Hepatocyte (in vitro differentiated cells): ENCODE measurements around the gene PSMB8. TPM values are rescaled to one million over a fixed set of nuclear protein-coding genes. Genes with fewer than 3 reads are reported as not detected.
"Not testable (repeated sequence)": the region's sequence is repeated elsewhere in the genome, so short reads cannot be mapped to it uniquely, and the experiment has no call there.

Experiments
- DNase-seq: peaks from one replicate; pipeline ENCODE4 v3.0.0-alpha.2; 2016; ENCODE audit warnings: low spot score
- H2AFZ ChIP-seq: fragments of 200-600 bp; sonication (generic); 2 replicates; pipeline ENCODE4 v1.6.0; 2016; ENCODE audit warnings: antibody characterized with exemption, mild to moderate bottlenecking
- H3K27ac ChIP-seq: fragments of 200-600 bp; sonication (generic); 2 replicates; pipeline ENCODE4 v1.5.1; 2016; ENCODE audit warnings: mild to moderate bottlenecking
- H3K27me3 ChIP-seq: fragments of 200-600 bp; sonication (generic); 2 replicates; pipeline ENCODE4 v1.6.1; 2016
- H3K36me3 ChIP-seq: fragments of 200-600 bp; sonication (generic); replicated peaks from 2 replicates; pipeline ENCODE4 v1.5.1; 2016; ENCODE audit warnings: low read depth; ENCODE audit not compliant: insufficient read depth
- H3K4me1 ChIP-seq: fragments of 200-600 bp; sonication (generic); 2 replicates; pipeline ENCODE4 v1.5.1; 2016; ENCODE audit warnings: mild to moderate bottlenecking, moderate library complexity; ENCODE audit not compliant: insufficient read depth
- H3K4me2 ChIP-seq: fragments of 200-600 bp; sonication (generic); 2 replicates; pipeline ENCODE4 v1.6.0; 2016
- H3K4me3 ChIP-seq: fragments of 200-600 bp; sonication (generic); 2 replicates; pipeline ENCODE4 v1.5.1; 2016; ENCODE audit warnings: mild to moderate bottlenecking
- H3K79me2 ChIP-seq: fragments of 200-600 bp; sonication (generic); 2 replicates; pipeline ENCODE4 v1.6.0; 2017; ENCODE audit warnings: mild to moderate bottlenecking
- H3K9me2 ChIP-seq: fragments of 200-600 bp; sonication (generic); replicated peaks from 2 replicates; pipeline ENCODE4 v1.6.0; 2017; ENCODE audit warnings: mild to moderate bottlenecking; ENCODE audit not compliant: insufficient read depth
- H3K9me3 ChIP-seq: fragments of 200-600 bp; sonication (generic); 2 replicates; pipeline ENCODE4 v1.5.1; 2016; ENCODE audit warnings: low read depth, mild to moderate bottlenecking
- H4K20me1 ChIP-seq: fragments of 200-600 bp; sonication (generic); 2 replicates; pipeline ENCODE4 v1.6.0; 2016; ENCODE audit warnings: mild to moderate bottlenecking; ENCODE audit not compliant: insufficient read depth, poor library complexity, severe bottlenecking
- CTCF ChIP-seq: fragments of 200-600 bp; sonication (generic); IDR thresholded peaks from 2 replicates; pipeline ENCODE4 v1.5.1; 2016; ENCODE audit warnings: antibody characterized with exemption, mild to moderate bottlenecking; ENCODE audit not compliant: poor library complexity
- EZH2 ChIP-seq: fragments of 200-600 bp; sonication (generic); IDR thresholded peaks from 2 replicates; pipeline ENCODE4 v1.6.1; 2016; ENCODE audit warnings: antibody characterized with exemption, mild to moderate bottlenecking, borderline replicate concordance
- EZH2phosphoT487 ChIP-seq: fragments of 200-600 bp; sonication (generic); IDR thresholded peaks from one replicate; pipeline ENCODE4 v1.6.1; 2018; ENCODE audit warnings: antibody characterized with exemption, mild to moderate bottlenecking, low read depth, moderate library complexity; ENCODE audit not compliant: unreplicated experiment, severe bottlenecking
- whole genome bisulfite sequencing: methylation state at CpG from one replicate; pipeline ENCODE4 v1.1.6; 2016; ENCODE audit warnings: low lambda C conversion rate; ENCODE audit errors: missing lambda C conversion rate; 5-methylcytosine and 5-hydroxymethylcytosine counted together
- polyA plus RNA-seq: library from polyadenylated mRNA; unstranded; fragments of >200 nt; fragmentation: Nextera tagmentation; extraction: Ambion mirVana; gene quantifications from 2 replicates; pipeline ENCODE4 v1.2.1, GENCODE V29; 2016
- total RNA-seq: library from RNA; depleted of rRNA; stranded (reverse); fragments of >200 nt; gene quantifications from 2 replicates; pipeline ENCODE4 v1.2.3, GENCODE V29; 2014

Gene PSMB8
- total and polyA plus RNA-seq, 2 experiments from 2014 or later = 18.6 to 19.1 TPM

DNA sequence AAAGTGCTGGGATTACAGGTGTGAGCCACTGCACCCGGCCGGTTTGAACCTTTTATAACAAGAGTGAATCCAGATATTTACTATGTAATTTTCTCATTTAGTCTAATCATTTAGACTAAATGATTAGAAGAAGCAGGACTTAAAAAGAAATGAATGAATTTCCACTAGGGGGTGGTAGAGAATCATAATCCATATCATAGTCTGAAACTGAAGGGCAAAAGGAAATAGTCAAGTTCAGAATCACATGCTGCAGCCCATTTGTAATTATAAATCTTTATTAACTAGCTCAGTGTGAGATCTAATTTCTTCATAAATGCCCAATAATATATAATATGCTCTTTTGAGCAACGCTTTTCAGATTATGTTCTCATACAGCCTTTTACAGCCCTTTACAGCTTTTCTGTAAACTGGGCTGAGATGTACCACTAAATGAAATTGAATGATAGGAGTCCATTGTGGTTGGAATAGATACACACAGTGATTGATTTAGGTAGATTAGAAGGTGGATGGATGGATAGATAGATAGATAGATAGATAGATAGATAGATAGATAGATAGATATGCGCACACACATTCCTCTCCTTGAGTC lies 41.9 kb upstream of the PSMB8 start:
- Histone ChIP-seq H3K36me3 (no peaks in the 10 kb centered on the region), H3K79me2 (no peaks in the 10 kb centered on the region), H3K4me3 (no peak overlapping the region), H4K20me1 (no peaks in the 10 kb centered on the region), H3K27ac (no peak overlapping the region), H3K4me1 (no peaks in the 10 kb centered on the region), H3K4me2 (no peak overlapping the region), H3K27me3 (peaks cover 6% of the 10 kb centered on the region), H3K9me3 (no peaks in the 10 kb centered on the region), H2AFZ (no peak overlapping the region), H3K9me2 (no peaks in the 10 kb centered on the region)
- WGBS = 46% methylated on average over 4 of the region's 4 CpGs
- TF ChIP-seq EZH2phosphoT487 (no peak), CTCF (peak; percentile 69)
- DNase-seq = peak; percentile 81

GRCh38 chr6:32883789-32884188 lies 39.9 kb upstream of the PSMB8 start:
- Histone ChIP-seq H3K27ac (no peak overlapping the region), H3K4me3 (no peak overlapping the region), H2AFZ (no peak overlapping the region), H3K36me3 (no peaks in the 10 kb centered on the region), H3K4me1 (no peaks in the 10 kb centered on the region), H3K79me2 (no peaks in the 10 kb centered on the region), H4K20me1 (no peaks in the 10 kb centered on the region), H3K9me2 (no peaks in the 10 kb centered on the region), H3K27me3 (no peaks in the 10 kb centered on the region), H3K4me2 (no peak overlapping the region), H3K9me3 (no peaks in the 10 kb centered on the region)
- TF ChIP-seq EZH2 = no peak
- no peak for TF ChIP-seq EZH2phosphoT487
- no peak for TF ChIP-seq CTCF
- peak; percentile 45 for DNase-seq
- 20% methylated on average over 5 of the region's 5 CpGs for WGBS

DNA sequence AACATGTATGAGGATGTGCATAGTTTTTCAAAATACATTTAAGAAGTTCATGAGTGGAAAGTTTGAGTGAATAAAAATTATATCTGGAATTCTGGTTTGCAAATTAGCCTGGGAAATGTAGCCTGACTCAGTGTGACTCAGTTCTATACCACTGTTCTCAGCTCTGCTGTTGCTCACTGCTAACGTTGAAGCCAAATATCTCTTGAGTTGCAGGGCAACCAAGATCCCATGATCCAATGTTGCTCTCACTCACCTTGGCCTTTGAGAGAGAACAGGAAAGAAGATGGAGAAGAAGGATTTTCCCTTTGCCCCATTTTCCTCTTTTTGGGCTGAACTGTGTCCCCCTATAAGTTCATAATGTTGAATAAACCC lies 39.0 kb upstream of the PSMB8 start:
- WGBS = 0% methylated on average over 1 of the region's 1 CpG
- no peak overlapping the region for H3K4me2 ChIP-seq
- DNase-seq = no peak
- no peaks in the 10 kb centered on the region for H3K36me3 ChIP-seq
- no peaks in the 10 kb centered on the region for H3K9me3 ChIP-seq
- no peaks in the 10 kb centered on the region for H3K27me3 ChIP-seq
- no peak overlapping the region for H3K4me3 ChIP-seq
- no peak overlapping the region for H2AFZ ChIP-seq
- H3K79me2 ChIP-seq = no peaks in the 10 kb centered on the region
- no peaks in the 10 kb centered on the region for H3K9me2 ChIP-seq
- no peak overlapping the region for H3K27ac ChIP-seq
- no peaks in the 10 kb centered on the region for H3K4me1 ChIP-seq
- H4K20me1 ChIP-seq = no peaks in the 10 kb centered on the region
- TF ChIP-seq EZH2phosphoT487 = no peak
- no peak for TF ChIP-seq EZH2
- no peak for TF ChIP-seq CTCF

DNA sequence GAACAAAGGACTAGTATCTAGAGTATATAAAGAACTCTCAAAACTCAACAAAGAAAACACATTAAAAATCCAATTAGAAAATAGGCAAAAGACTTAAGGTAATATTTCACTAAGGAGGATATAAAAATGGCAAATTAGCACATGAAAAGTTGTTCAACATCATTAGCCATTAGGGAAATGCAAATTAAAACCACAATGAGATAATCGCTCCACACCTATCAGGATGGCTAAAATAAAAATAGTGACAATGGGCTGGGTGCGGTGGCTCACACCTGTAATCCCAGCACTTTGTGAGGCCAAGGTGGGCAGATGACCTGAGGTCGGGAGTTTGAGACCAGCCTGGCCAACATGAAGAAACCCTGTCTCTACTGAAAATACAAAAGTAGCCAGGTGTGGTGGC lies 37.1 kb upstream of the PSMB8 start:
- not testable (repeated sequence) for H4K20me1 ChIP-seq, DNase-seq, H3K4me1 ChIP-seq, H3K79me2 ChIP-seq, H3K9me2 ChIP-seq, H3K4me2 ChIP-seq, H2AFZ ChIP-seq, H3K4me3 ChIP-seq, H3K9me3 ChIP-seq, H3K27me3 ChIP-seq, H3K36me3 ChIP-seq, H3K27ac ChIP-seq
- 60% methylated on average over 3 of the region's 3 CpGs for WGBS
